HG02852 (cell line): ENCODE data around the gene ATXN7.

ENCODE experiments used
- ATAC-seq: cut with Tn5 transposase; IDR thresholded peaks from one replicate; pipeline ENCODE4 v1.9.1; 2021; ENCODE audit warnings: mild to moderate bottlenecking, moderate library complexity; ENCODE audit not compliant: unreplicated experiment

The ATXN7 gene, protein sequence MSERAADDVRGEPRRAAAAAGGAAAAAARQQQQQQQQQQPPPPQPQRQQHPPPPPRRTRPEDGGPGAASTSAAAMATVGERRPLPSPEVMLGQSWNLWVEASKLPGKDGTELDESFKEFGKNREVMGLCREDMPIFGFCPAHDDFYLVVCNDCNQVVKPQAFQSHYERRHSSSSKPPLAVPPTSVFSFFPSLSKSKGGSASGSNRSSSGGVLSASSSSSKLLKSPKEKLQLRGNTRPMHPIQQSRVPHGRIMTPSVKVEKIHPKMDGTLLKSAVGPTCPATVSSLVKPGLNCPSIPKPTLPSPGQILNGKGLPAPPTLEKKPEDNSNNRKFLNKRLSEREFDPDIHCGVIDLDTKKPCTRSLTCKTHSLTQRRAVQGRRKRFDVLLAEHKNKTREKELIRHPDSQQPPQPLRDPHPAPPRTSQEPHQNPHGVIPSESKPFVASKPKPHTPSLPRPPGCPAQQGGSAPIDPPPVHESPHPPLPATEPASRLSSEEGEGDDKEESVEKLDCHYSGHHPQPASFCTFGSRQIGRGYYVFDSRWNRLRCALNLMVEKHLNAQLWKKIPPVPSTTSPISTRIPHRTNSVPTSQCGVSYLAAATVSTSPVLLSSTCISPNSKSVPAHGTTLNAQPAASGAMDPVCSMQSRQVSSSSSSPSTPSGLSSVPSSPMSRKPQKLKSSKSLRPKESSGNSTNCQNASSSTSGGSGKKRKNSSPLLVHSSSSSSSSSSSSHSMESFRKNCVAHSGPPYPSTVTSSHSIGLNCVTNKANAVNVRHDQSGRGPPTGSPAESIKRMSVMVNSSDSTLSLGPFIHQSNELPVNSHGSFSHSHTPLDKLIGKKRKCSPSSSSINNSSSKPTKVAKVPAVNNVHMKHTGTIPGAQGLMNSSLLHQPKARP

DNA sequence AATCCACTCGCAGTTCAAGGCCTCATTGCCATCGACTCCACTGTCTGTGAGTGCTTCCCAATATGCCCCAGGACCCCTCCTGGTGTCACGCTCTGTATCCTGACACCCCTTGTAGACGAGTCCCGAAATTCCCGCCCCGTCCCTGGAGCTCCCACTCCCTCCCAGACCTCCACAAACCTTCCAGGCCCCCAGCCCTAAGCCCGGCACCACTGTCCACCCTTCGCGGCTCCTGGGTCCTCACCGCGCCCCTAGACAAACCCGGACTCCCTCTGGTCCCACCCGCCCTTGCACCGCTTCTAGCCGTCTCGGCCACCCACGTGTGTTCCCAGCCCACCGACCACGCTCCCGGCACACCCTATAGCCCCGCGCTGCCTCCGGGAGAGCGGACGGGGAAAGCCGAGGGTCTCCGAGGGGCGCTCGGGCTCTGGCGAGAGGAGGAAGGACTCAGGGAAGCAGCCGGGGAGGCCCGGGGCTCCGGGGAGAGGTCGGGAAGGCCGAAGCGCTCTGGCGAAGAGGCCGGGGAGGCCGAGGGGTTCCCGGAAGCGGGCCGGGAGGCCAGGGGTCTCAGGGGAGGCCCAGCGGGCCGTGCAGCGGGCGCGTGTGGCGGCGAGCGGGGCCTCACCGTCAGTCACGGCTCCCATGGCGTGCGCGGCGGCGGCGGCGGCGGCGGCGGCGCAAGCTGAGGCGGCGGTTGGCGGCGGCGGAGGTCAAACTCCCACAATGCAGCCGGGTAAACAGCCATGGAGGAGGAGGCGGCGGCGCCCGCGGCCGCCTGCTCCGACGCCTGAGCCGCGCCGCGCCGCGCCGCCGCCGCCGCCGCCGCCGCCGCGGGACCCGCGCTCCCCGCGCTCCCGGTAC is at the start of gene ATXN7, which contains the start of gene THOC7:
Gene ATXN7, plus strand, starts transcription at position 718 of the 858 bp plus-strand sequence. CDS start 48,732 bp downstream, outside the sequence.
Gene THOC7, minus strand, starts transcription at position 656 of the 858 bp plus-strand sequence. Its CDS starts 15 bp downstream, at position 641.
- ATAC-seq = peak; percentile 74

DNA sequence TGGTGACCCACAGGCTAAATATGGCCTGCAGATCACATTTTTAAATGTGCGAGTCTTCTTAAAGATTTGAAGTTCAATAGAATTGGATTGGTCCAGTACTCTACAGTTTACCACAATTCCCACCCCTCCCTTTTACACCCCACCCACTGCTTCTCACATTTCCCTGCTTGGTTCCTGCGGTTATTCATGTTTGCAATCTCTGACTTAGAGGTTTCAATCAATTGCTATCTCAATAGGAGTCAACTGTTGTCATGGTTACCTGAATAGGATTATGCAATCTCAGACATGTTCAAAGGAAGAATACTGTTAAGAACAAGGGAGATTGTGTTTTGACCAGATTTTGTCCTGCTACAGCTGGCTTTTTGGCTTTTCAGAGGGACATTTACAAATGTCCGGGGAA is 49.4 kb upstream of the ATXN7 start:
- ATAC-seq = no peak

DNA sequence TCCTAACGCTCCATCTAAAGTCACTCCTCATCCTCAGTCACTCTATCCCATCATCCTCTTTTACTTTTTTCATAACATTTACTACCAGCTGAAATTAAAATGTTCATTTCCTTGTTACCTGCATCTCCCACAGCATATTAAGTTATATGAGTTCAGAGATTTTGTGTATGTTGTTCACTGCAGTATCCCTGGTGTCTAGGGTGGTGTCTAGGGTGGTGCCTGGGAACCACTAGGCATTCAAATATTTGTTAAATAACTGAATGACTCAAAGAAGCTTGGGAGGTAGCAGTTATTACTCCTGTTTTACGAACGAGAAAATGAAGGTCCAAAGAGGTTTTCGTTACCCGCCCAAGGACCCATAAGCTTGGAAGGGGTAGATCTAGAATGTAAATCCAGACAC is 46.4 kb upstream of the ATXN7 start:
- no peak for ATAC-seq

DNA sequence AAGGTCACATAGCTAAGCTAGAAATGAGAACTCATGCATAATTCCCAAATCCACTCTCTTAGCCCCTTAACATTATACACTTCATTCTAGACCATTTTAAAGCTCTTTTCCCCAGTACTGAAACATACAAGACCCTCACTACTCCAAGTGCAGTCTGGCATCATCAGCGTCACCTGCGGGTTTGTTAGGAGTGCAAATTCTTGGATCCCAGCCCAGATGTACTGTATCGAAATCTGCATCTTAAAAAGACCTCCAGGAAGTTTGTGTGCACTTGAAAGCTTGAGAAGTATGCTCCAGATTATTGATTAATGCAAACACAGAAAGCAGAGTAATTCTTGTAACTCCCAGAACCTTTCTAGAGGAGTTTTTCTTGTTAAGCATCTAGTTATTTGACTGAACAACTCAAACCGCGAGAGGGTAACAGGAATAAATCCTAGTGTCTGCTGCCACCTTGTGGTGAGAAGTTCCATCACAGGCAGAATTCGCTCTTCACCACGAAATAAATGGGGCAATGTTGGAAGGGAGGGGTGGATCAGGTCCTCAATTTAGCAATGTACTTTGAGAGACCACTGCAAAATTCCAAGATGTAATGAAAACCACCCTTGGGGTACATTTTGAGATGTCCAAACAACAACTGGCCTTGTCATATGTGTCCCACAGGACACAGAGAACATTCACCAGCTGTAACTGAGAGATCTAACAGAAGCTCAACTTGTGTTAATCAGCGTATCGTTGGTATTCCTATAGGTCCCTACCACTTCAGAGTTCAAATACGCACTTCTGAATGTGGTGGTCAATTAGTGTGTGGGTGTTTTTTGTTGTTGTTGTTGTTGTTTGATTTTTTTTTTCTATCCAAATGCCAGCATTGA is 45.2 kb upstream of the ATXN7 start:
- ATAC-seq = no peak

DNA sequence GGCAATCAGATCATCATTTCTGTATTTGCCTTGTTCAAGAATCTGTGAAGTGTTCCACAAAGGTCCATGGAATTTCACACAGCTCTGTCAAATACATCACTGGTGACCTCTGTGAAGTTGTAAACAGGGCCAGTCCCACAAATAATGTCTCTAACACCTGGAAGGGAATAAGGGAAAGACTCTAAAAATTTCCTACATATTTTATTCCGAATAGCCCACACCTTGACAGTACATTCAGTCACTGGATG is 44.6 kb upstream of the ATXN7 start, which contains the start of gene C3orf49:
Gene C3orf49, plus strand, starts transcription at position 149 of the 248 bp plus-strand sequence. CDS start 173 bp downstream, outside the sequence.
- no peak for ATAC-seq

DNA sequence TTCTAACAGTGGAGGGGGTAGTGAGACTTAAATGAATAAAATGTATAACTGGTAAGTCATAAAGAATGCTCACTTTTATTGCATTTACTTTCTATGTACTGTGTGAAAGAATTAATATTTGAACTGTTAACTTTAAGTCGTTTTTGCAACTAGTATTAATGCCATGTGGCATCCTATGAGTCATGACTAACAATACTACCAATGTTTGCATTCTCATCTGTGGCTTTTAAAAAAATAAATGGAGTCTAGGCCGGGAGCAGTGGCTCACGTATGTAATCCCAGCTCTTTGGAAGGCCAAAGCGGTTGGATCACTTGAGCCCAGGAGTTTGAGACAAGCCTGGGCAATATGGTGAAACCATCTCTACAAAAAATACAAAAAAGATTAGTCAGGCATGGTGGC is 39.4 kb upstream of the ATXN7 start:
- no peak for ATAC-seq

DNA sequence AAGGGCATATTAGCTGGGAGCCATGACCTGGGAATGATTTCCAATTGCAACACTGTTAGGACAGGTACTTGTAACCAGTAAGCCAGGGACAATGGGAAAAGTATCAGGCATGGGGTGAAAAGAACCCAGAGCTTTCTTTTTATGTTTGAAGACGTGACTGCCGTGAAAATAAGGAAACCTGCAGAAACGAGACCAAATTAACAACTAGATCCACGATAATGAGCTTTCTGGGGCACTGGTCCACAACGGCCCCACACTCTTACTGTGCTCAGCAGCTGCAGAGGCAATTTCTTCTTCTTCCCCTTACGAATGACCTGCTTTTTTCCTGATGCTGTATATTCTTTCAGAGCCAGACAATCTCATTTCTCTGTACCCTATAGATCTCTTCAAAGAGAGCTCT is 33.1 kb upstream of the ATXN7 start:
- no peak for ATAC-seq

DNA sequence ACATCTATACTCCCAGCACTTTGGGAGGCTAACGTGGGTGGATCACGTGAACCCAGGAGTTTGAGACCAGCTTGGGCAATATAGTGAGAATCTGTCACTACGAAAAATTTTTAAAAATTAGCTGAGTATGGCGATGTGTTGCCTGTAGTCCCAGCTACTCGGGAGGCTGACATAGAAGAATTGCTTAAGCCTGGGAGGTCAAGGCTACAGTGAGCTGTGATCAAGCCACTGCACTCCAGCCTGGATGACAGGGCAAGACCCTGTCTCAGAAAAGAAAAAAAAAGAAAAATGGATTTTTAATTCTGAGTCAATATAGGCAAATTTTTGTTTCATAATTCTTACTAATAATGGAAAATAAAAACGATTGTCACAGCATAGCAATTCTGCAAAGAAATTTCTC is 31.3 kb upstream of the ATXN7 start:
- ATAC-seq = no peak

DNA sequence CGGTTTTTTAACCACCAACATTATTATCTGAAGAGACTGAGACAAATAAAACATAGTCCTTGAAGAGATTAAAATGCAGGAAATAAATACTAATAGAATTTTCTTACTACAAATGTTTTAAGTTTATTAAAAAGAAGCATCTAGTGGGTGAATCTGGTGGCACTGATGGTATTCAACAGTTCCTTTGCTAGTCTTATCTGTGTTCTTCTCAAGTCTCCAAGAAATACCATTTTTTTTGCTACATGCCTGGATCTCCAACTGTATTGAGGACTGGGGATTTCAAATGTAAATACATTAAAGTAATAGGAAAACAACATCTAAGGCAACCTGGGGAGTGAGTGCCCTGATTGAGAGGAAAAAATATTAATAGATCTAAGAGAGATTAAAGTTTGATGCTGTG is 22.0 kb upstream of the ATXN7 start:
- ATAC-seq = no peak

DNA sequence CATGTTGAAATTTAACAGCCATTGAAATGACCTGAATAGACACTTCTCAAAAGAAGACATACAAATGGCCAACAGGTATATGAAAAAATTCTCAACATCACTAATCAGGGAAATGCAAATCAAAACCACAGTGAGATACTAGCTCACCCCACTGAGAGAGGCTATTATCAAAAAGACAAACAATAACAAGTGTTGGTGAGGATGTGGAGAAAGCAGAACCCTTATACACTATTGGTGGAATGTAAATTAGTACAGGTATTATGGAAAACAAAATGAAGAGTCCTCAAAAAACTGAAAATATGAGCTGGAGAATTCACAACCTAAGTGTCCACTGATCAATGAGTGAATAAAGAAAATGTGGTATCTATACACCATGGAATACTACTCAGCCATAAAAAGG is 21.5 kb upstream of the ATXN7 start:
- no peak for ATAC-seq

DNA sequence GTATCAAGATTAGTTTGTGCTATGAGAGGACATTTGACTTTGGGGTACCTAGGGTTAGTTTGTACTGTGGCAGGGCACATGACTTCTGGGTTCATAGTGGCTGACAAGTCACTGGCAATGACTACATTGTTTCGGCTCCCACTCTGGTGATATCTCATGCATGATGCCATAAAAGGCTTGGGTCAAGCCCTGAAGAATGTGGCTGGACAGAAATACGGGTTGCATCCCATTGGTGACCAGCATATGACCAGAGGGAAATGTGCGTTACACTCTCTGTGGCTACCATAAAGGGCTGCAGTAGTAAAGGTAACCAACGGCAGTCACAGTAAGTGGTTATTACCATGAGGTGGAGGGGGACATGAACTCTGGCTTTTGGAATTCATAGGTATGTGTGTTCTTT is 18.5 kb upstream of the ATXN7 start:
- no peak for ATAC-seq

DNA sequence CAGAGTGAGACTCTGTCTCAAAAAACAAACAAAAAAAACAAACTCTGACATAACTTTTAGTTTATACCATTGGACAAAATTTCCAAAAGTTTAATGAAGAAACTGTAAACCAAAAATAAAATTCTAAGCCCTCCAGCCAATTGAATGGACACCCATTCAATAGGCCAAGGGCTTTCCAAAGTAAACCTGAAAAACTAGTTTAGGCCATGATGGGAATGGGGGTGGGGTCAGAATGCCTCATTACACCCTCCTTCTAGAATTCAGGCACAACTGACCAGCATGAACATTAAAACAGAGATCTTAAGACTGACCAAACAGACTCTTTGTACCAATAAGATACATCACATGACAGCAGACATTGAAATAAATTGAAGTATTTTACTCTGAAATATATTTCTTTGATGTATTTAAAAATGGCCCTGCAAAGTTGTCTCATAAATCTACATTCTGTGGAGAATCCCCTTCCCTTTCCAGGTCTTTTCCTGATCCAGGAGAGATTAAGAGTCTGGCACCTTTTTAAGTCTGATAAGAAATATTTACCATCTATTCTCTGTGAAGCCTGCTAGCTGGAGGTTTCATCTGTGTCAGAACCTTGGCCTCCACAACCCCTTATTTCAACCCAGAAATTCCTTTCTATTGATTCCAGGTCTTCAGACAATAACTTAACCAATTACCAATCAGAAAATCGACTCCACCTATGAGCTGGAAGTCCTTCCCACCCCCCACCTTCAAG is 15.8 kb upstream of the ATXN7 start:
- ATAC-seq = no peak

DNA sequence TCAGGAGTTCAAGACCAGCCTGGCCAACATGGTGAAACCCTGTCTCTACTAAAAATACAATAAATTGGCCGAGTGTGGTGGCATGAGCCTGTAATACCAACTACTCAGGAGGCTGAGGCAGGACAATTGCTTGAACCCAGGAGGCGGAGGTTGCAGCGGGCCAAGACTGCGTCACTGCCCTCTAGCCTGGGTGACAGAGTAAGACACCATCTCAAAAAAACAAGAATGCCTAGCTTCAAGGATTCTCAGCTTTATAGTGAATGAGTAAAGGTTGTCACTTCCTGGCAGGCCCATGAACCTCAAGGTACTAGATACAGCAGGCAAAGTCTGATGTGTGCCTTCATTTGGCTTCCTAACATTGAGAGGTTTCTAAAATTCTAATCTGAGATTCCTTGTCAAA is 14.5 kb upstream of the ATXN7 start:
- no peak for ATAC-seq

DNA sequence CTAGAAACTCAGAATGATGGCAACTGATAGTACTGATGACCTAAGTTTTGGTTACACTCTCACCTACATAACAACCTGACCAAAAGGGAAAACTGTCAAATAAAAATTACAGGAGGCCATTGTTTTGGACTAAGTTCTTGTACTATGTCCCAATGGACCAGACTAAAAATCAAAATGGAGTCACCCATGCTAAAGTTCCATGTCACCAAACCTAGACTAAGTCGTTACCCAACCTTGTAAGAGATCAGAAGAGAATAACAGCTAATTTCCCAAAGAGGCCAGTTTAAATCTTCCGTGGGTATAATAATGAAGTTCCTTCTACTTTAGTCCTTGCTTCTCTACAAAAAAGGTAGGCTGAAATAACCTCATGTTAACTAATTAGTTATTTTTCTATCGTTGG is 12.4 kb upstream of the ATXN7 start:
- no peak for ATAC-seq

DNA sequence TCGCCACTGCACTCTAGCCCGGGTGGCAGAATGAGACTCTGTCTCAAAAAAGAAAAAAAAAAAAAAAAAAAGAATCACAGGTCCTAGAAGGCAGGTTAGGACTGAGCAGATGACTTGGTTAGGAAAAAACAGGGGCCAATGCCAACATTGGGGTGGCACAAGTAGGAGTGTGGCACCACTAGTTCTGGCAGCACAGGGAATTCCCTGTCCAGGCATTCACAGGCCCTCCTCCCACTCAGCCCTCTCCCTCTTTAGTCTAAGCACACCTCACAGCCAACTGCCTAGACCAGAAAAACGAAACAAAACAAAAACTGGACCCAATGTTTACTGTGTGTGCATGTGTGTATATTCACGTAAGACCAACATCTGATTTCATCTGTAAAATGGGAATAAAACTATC is 10.6 kb upstream of the ATXN7 start:
- no peak for ATAC-seq

DNA sequence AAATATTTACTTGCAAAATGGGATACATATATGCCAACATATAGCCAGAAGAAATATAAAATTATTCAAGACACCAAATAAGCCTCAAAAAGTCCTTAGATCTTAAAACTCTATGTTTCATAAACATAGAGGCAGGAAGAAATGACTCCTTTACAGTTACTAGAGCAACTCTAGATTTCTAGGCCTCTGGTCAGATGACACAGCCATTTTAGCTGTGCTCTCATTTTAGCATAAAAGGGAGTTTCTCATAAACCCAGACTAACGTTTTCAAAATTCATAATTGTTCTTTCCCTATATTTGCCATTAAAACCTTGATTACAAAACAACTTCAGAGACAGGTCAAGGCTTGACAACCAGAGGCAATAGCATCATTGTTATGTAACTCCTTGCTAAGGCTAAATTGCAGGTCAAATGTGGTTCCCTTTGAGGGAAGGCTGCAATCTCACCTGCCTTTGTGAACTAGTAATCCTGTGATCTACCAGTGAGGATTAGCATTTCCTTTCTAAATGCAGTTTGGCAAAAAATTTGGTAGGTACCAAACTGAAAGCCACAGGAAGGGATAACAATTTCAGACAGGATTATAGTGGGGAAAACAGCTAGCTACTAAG is 8.2 kb upstream of the ATXN7 start:
- ATAC-seq = no peak

DNA sequence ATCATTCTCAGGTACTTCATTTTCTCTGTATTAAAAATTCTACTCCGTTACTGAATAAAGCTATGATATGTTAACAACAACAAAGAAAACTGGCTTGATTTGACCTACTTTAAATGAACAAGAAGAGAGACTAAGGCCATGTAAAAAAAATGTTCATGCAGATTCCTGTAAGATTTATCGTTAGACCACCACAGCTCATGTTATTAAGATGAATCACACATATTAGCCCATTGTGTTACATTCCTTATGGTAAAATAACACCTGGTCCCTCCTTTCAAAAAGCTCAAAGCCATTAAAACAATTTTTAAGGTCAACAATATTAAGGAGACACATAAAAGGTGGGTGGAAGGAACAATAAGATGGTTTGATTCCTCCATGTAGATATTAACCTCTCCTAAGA is 6.4 kb upstream of the ATXN7 start:
- no peak for ATAC-seq

DNA sequence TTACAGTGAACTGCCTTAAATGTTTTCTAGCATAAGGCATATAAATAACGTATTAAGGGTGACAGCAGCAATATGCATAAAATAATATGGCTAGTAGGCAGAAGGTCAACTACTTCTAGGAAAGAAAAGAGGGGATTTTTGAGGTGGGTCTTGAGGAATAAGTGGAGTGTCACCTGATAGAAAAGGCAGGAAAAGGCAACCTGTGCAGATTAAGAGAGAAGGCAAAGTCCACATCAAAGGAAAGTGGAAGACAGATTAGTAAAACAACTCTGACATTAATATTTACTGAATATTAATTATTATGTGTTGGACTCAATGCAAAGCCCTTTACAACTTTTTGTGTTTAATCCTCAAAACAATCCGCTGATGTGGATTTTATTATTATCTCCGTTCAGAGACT is 2.9 kb upstream of the ATXN7 start:
- ATAC-seq = no peak

DNA sequence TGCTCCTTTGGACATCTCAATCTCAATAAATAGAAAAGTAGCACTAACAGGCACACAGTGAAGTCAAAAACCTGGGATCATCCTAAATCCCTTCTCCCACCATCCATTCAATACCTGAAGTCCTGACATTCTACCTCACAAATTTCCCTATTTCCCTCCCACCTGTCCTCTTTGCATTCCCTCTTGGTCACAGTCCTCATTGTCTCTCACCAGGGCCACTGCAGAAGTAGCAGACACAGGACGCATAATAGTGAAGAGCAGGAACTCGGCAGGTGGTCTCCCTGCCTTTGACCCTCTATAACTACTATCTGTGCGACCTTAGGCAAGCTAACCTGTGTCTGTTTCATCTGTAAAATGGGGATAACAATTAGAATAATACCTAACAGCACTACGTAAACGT is 2.4 kb upstream of the ATXN7 start:
- ATAC-seq = no peak
